Natural killer cell (primary cell): ENCODE data around the gene ZNF845. TPM values are rescaled to one million over a fixed set of nuclear protein-coding genes. Genes with fewer than 3 reads are reported as not detected.
A peak's percentile ranks its signal among the peaks of the same experiment; 100 is the strongest.
"Not testable (repeated sequence)": the region's sequence is repeated elsewhere in the genome, so short reads cannot be mapped to it uniquely, and the experiment has no call there.

Experiments used
- ATAC-seq, 3 donors: fragments of 150-1000 bp in 2 of 3; fragments of 200-7000 bp in 1 of 3; cut with Tn5 transposase; 1 replicate in 1 of 3; 2 replicates in 2 of 3; pipeline ENCODE4 v1.10.0; 2021; ENCODE audit warnings: mild to moderate bottlenecking in 2 of 3, moderate library complexity in 2 of 3
- DNase-seq, 2 donors: peaks; one replicate each; pipeline versions ENCODE4 v3.0.0 to v3.0.0-alpha.2; 2013 to 2021; ENCODE audit warnings: mixed read lengths in 1 of 2
- H3K27ac ChIP-seq: one replicate; pipeline ENCODE4 v1.5.1; 2013; ENCODE audit warnings: mild to moderate bottlenecking, low read length
- H3K27me3 ChIP-seq: one replicate; pipeline ENCODE4 v1.6.1; 2013; ENCODE audit warnings: low read length; ENCODE audit not compliant: control insufficient read depth, insufficient read depth
- H3K36me3 ChIP-seq: one replicate; pipeline ENCODE4 v1.6.1; 2013; ENCODE audit warnings: low read length; ENCODE audit not compliant: control insufficient read depth, insufficient read depth
- H3K4me1 ChIP-seq: one replicate; pipeline ENCODE4 v1.6.1; 2013; ENCODE audit warnings: low read length; ENCODE audit not compliant: control insufficient read depth, insufficient read depth
- H3K4me3 ChIP-seq: one replicate; pipeline ENCODE4 v1.5.1; 2013; ENCODE audit warnings: low read length
- H3K9me3 ChIP-seq: one replicate; pipeline ENCODE4 v1.6.1; 2013; ENCODE audit warnings: low read length; ENCODE audit not compliant: control insufficient read depth, insufficient read depth
- H3K27ac Mint-ChIP-seq, 2 donors: one replicate each; pipeline ENCODE4 v1.8.0; 2022; ENCODE audit warnings: mild to moderate bottlenecking in 2 of 2, mixed read lengths in 2 of 2, moderate library complexity in 1 of 2
- H3K27me3 Mint-ChIP-seq, 2 donors: one replicate each; pipeline ENCODE4 v1.8.0; 2022; ENCODE audit warnings: low read depth in 2 of 2, mixed read lengths in 2 of 2
- H3K36me3 Mint-ChIP-seq: one replicate; pipeline ENCODE4 v1.8.0; 2022; ENCODE audit warnings: mixed read lengths
- H3K4me1 Mint-ChIP-seq, 2 donors: one replicate each; pipeline ENCODE4 v1.8.0; 2022; ENCODE audit warnings: mixed read lengths in 2 of 2
- H3K4me3 Mint-ChIP-seq: one replicate; pipeline ENCODE4 v1.8.0; 2022; ENCODE audit warnings: mild to moderate bottlenecking, moderate library complexity, mixed read lengths
- H3K9me3 Mint-ChIP-seq, 2 donors: one replicate each; pipeline ENCODE4 v1.8.0; 2022; ENCODE audit warnings: mixed read lengths in 2 of 2
- CTCF ChIP-seq: fragments of 200-600 bp; IDR thresholded peaks from one replicate; pipeline ENCODE4 v1.8.0; 2022; ENCODE audit warnings: antibody characterized with exemption
- whole genome bisulfite sequencing: methylation state at CpG from one replicate; pipeline ENCODE4 v1.1.7; 2013; ENCODE audit warnings: missing lambda C conversion rate; ENCODE audit not compliant: insufficient coverage; 5-methylcytosine and 5-hydroxymethylcytosine counted together
- intact Hi-C: fragments of 100-400 bp; cut with micrococcal nuclease; formaldehyde crosslinking; loops from one replicate; pipeline ENCODE4 v1.14.2; 2022
- total RNA-seq, 4 donors: library from RNA; stranded (reverse); fragments of 120-200 nt in 1 of 4; gene quantifications; one replicate each; pipeline versions ENCODE4 v1.2.3 to v1.2.4, GENCODE V29; 2013 to 2022

Gene ZNF845
- total RNA-seq, 3 donors from 2014 or later (not counting 1 experiment from before 2014, with no cell fraction given): 8.7 to 13.2 (median 9.0) TPM

GRCh38 chr19:53389978-53390377, 56.4 kb downstream of the ZNF845 start:
- intact Hi-C loops: loop anchor here (10.0 kb wide), 1 partner anchor 195 kb away; the partner anchor contains the start of gene ZNF665
- no peak overlapping the region for H3K4me3 Mint-ChIP-seq
- peaks cover 21% of the 10 kb centered on the region for H3K36me3 Mint-ChIP-seq
- peaks cover 0 to 8% of the 10 kb centered on the region in 2 donors for H3K4me1 Mint-ChIP-seq
- DNase-seq (no peak), ATAC-seq (no peak)
- Histone ChIP-seq H3K9me3 (peaks cover 56% of the 10 kb centered on the region), H3K4me1 (peaks cover 6% of the 10 kb centered on the region), H3K36me3 (no peaks in the 10 kb centered on the region), H3K27ac (no peak overlapping the region), H3K27me3 (no peaks in the 10 kb centered on the region), H3K4me3 (no peak overlapping the region)
- peaks cover 4 to 15% of the 10 kb centered on the region in 2 donors for H3K9me3 Mint-ChIP-seq
- TF ChIP-seq CTCF: no peak
- no peaks in the 10 kb centered on the region for H3K27me3 Mint-ChIP-seq
- 47% methylated on average over 22 of the region's 22 CpGs for WGBS
- no peak overlapping the region for H3K27ac Mint-ChIP-seq

- no peaks in the 10 kb centered on the region for H3K27me3 ChIP-seq
Measured at GRCh38 chr19:53394522-53394973, 61.0 kb downstream of the ZNF845 start.

GRCh38 chr19:53394974-53395839, 61.7 kb downstream of the ZNF845 start, which contains the start of gene ZNF765:
Gene ZNF765, plus strand, starts transcription at chr19:53395149. Its CDS starts 2,867 bp downstream, at chr19:53398016.
- no peaks in the 10 kb centered on the region for H3K27me3 Mint-ChIP-seq
- peaks cover 19% of the 10 kb centered on the region in 2 donors for H3K4me1 Mint-ChIP-seq
- peaks cover 16% of the 10 kb centered on the region for H3K4me1 ChIP-seq
- intact Hi-C loops: loop anchor here (1.0 to 10.0 kb wide), 3 partner anchors 30 to 200 kb away; partner anchors contain the start of genes ZNF525 and ZNF665
- under 1% methylated on average over 58 of the region's 58 CpGs for WGBS
- peak within 1 kb of the TSS; percentile 74 for H3K4me3 ChIP-seq
- DNase-seq (peak; percentile 97 to 99), ATAC-seq (peak; percentile 97 to 99 (median 98))
- H3K9me3 ChIP-seq: peaks cover 12% of the 10 kb centered on the region
- no peaks in the 10 kb centered on the region for H3K9me3 Mint-ChIP-seq
- H3K27ac ChIP-seq: peak within 1 kb of the TSS; percentile 62
- peak within 1 kb of the TSS; percentile 97 for H3K4me3 Mint-ChIP-seq
- H3K27ac Mint-ChIP-seq: peak within 1 kb of the TSS; percentile 90 to 93
- peaks cover 4% of the 10 kb centered on the region for H3K36me3 Mint-ChIP-seq
- peaks cover 13% of the 10 kb centered on the region for H3K36me3 ChIP-seq
- no peaks in the 10 kb centered on the region for H3K27me3 ChIP-seq
- peak; percentile 57 for TF ChIP-seq CTCF

More at GRCh38 chr19:53394522-53394973, 61.0 kb downstream of the ZNF845 start:
- Histone ChIP-seq H3K36me3 (peaks cover 7% of the 10 kb centered on the region), H3K9me3 (peaks cover 16% of the 10 kb centered on the region), H3K4me3 (peak overlapping the region; percentile 6), H3K4me1 (peaks cover 16% of the 10 kb centered on the region), H3K27ac (peak overlapping the region; percentile 8)
- Mint-ChIP-seq H3K4me1 (peaks cover 19 to 22% of the 10 kb centered on the region in 2 donors), H3K27me3 (no peaks in the 10 kb centered on the region), H3K9me3 (peaks cover 0 to 4% of the 10 kb centered on the region in 2 donors), H3K27ac (peak overlapping the region; percentile 90 to 93), H3K4me3 (peak overlapping the region; percentile 97), H3K36me3 (no peaks in the 10 kb centered on the region)
- no peak for ATAC-seq
- intact Hi-C loops: loop anchor here (2.0 to 10.0 kb wide), 2 partner anchors 30 to 200 kb away; partner anchors contain the start of gene ZNF665
- DNase-seq: peak in 1 of 2 donors; percentile 16
- no peak for TF ChIP-seq CTCF
- WGBS: 26% methylated on average over 18 of the region's 18 CpGs

GRCh38 chr19:53395840-53396524, 62.4 kb downstream of the ZNF845 start:
- H3K4me1 Mint-ChIP-seq: peaks cover 19% of the 10 kb centered on the region in 2 donors
- peak in 1 of 2 donors; percentile 7 for DNase-seq
- H3K36me3 Mint-ChIP-seq, ATAC-seq, H3K9me3 Mint-ChIP-seq, H3K27me3 Mint-ChIP-seq, H3K27me3 ChIP-seq, H3K9me3 ChIP-seq: not testable (repeated sequence)
- H3K36me3 ChIP-seq: peaks cover 15% of the 10 kb centered on the region
- intact Hi-C loops: loop anchor here (1.0 to 10.0 kb wide), 3 partner anchors 29 to 201 kb away; partner anchors contain the start of genes ZNF525 and ZNF665
- H3K4me3 Mint-ChIP-seq: peak overlapping the region; percentile 97
- H3K4me3 ChIP-seq: peak overlapping the region; percentile 74
- 30% methylated on average over 9 of the region's 9 CpGs for WGBS
- peak overlapping the region; percentile 90 to 93 for H3K27ac Mint-ChIP-seq
- peaks cover 16% of the 10 kb centered on the region for H3K4me1 ChIP-seq
- H3K27ac ChIP-seq: peak overlapping the region; percentile 62
